ENCODE data around the gene SIPA1L3. TPM values are rescaled to one million over a fixed set of nuclear protein-coding genes. Genes with fewer than 3 reads are reported as not detected.

The SIPA1L3 gene
- total RNA-seq, 1 donor from 2014 or later = 8.8 TPM

GRCh38 chr19:37994823-37995130 lies 87.8 kb downstream of the SIPA1L3 start:
- Histone ChIP-seq H3K4me1 (peaks cover 19% of the 10 kb centered on the region), H3K9me3 (replicated peaks) (no peaks in the 10 kb centered on the region), H3K36me3 (no peaks in the 10 kb centered on the region), H3K4me3 (no peak overlapping the region), H3K27me3 (ENCODE audit: low read depth) (no peaks in the 10 kb centered on the region), H3K27ac (replicated peaks) (no peak overlapping the region)
- intact Hi-C loops (cut with micrococcal nuclease) = no loop called here
- DNase-seq = no peak
- no peak for TF ChIP-seq CTCF (IDR thresholded peaks at IDR 0.05; ENCODE audit: borderline replicate concordance)

- TF ChIP-seq CTCF (IDR thresholded peaks at IDR 0.05; ENCODE audit: borderline replicate concordance) = no peak
- DNase-seq = no peak
- intact Hi-C loops (cut with micrococcal nuclease) = no loop called here
- peaks cover 25% of the 10 kb centered on the region for H3K4me1 ChIP-seq
- H3K27me3 ChIP-seq (ENCODE audit: low read depth) = no peaks in the 10 kb centered on the region
- no peaks in the 10 kb centered on the region for H3K9me3 ChIP-seq (replicated peaks)
- no peak overlapping the region for H3K4me3 ChIP-seq
- no peaks in the 10 kb centered on the region for H3K36me3 ChIP-seq
- no peak overlapping the region for H3K27ac ChIP-seq (replicated peaks)
These were observed 88.3 kb downstream of the SIPA1L3 start for GRCh38 chr19:37995346-37995745.

- Histone ChIP-seq H3K9me3 (replicated peaks) (no peaks in the 10 kb centered on the region), H3K4me1 (peaks cover 30% of the 10 kb centered on the region), H3K36me3 (no peaks in the 10 kb centered on the region), H3K27me3 (ENCODE audit: low read depth) (no peaks in the 10 kb centered on the region), H3K4me3 (no peak overlapping the region), H3K27ac (replicated peaks) (peak overlapping the region; percentile 75)
- DNase-seq = no peak
- TF ChIP-seq CTCF (IDR thresholded peaks at IDR 0.05; ENCODE audit: borderline replicate concordance) = no peak
- intact Hi-C loops (cut with micrococcal nuclease) = no loop called here
These were observed 90.9 kb downstream of the SIPA1L3 start for GRCh38 chr19:37997911-37998344.

- intact Hi-C loops (cut with micrococcal nuclease) = no loop called here
- H3K4me3 ChIP-seq = peak overlapping the region; percentile 15
- TF ChIP-seq CTCF (IDR thresholded peaks at IDR 0.05; ENCODE audit: borderline replicate concordance) = no peak
These were observed 91.8 kb downstream of the SIPA1L3 start for GRCh38 chr19:37998801-37999308.

GRCh38 chr19:37999309-38000213 lies 92.6 kb downstream of the SIPA1L3 start:
- H3K27me3 ChIP-seq (ENCODE audit: low read depth) = no peaks in the 10 kb centered on the region
- no peaks in the 10 kb centered on the region for H3K9me3 ChIP-seq (replicated peaks)
- H3K27ac ChIP-seq (replicated peaks) = peak overlapping the region; percentile 75
- peak overlapping the region; percentile 15 for H3K4me3 ChIP-seq
- DNase-seq = peak; percentile 66
- TF ChIP-seq CTCF (IDR thresholded peaks at IDR 0.05; ENCODE audit: borderline replicate concordance) = no peak
- H3K4me1 ChIP-seq = peaks cover 46% of the 10 kb centered on the region
- H3K36me3 ChIP-seq = no peaks in the 10 kb centered on the region
- intact Hi-C loops (cut with micrococcal nuclease) = no loop called here

More at GRCh38 chr19:37998801-37999308, 91.8 kb downstream of the SIPA1L3 start:
- H3K27ac ChIP-seq (replicated peaks) = peak overlapping the region; percentile 75
- no peak for DNase-seq
- H3K27me3 ChIP-seq (ENCODE audit: low read depth) = no peaks in the 10 kb centered on the region
- H3K4me1 ChIP-seq = peaks cover 40% of the 10 kb centered on the region
- H3K36me3 ChIP-seq = no peaks in the 10 kb centered on the region
- H3K9me3 ChIP-seq (replicated peaks) = no peaks in the 10 kb centered on the region
